ENCODE measurements around the gene MYNN.
A peak's percentile ranks its signal among the peaks of the same experiment; 100 is the strongest.

MYNN gene

GRCh38 chr3:169772897-169773816, at the start of gene MYNN (continued):
- TF ChIP-seq ZBTB49 (tag by site-specific recombination; IDR thresholded peaks at IDR 0.05; ENCODE audit: low read depth) (no peak), ZNF211 (tag by site-specific recombination; IDR thresholded peaks at IDR 0.05; ENCODE audit: low read depth) (no peak), ZBTB11 (tag by site-specific recombination; conservative IDR thresholded peaks at IDR 0.05; ENCODE audit: low read depth) (peak; percentile 87), ZNF202 (tag by site-specific recombination; IDR thresholded peaks at IDR 0.05; ENCODE audit: borderline replicate concordance) (no peak), ZSCAN30 (tag by site-specific recombination; IDR thresholded peaks at IDR 0.05) (peak; percentile 89), ZNF266 (tag by site-specific recombination; IDR thresholded peaks at IDR 0.05; ENCODE audit: low read depth) (no peak), ZNF596 (tag by site-specific recombination; IDR thresholded peaks at IDR 0.05) (no peak), REST (tag by site-specific recombination; IDR thresholded peaks at IDR 0.05) (no peak), ZBTB48 (tag by site-specific recombination; IDR thresholded peaks at IDR 0.05) (peak; percentile 62; the same call in 1 of the 2 replicates), PRDM4 (tag by site-specific recombination; IDR thresholded peaks at IDR 0.05) (no peak), ZNF580 (tag by site-specific recombination; IDR thresholded peaks at IDR 0.05) (no peak), ZNF560 (tag by site-specific recombination; IDR thresholded peaks at IDR 0.05; ENCODE audit: borderline replicate concordance) (no peak), ZNF2 (tag by site-specific recombination; IDR thresholded peaks at IDR 0.05) (peak; percentile 84; the same call in 1 of the 2 replicates), ZNF692 (tag by site-specific recombination; IDR thresholded peaks at IDR 0.05) (peak; percentile 9), KLF10 (tag by site-specific recombination; IDR thresholded peaks at IDR 0.05) (no peak), ZNF473 (tag by site-specific recombination; IDR thresholded peaks at IDR 0.05) (no peak), ZNF169 (tag by site-specific recombination; IDR thresholded peaks at IDR 0.05) (no peak), ZNF335 (tag by site-specific recombination; conservative IDR thresholded peaks at IDR 0.05) (peak; percentile 90), ZNF549 (tag by site-specific recombination; IDR thresholded peaks at IDR 0.05) (no peak), ZBTB21 (tag by site-specific recombination; IDR thresholded peaks at IDR 0.05) (peak; percentile 90), ZNF114 (tag by site-specific recombination; IDR thresholded peaks at IDR 0.05) (no peak), ZNF214 (tag by site-specific recombination; IDR thresholded peaks at IDR 0.05; ENCODE audit: borderline replicate concordance) (no peak), ZNF121 (tag by site-specific recombination; IDR thresholded peaks at IDR 0.05) (no peak), ZNF133 (tag by site-specific recombination; IDR thresholded peaks at IDR 0.05) (no peak)
